ENCODE measurements around the gene ARX. TPM values are rescaled to one million over a fixed set of nuclear protein-coding genes. Genes with fewer than 3 reads are reported as not detected.

ARX gene
- not detected in 2 replicates for total RNA-seq

GRCh38 chrX:25015486-25016360 lies at the start of gene ARX:
ARX (minus strand) TSS chrX:25015965; CDS start chrX:25015737, 228 bp downstream.
- peak; percentile 67 to 77 for DNase-seq (ENCODE audit: low read depth in 2 of 2)

GRCh38 chrX:25059273-25059672 lies 43.5 kb upstream of the ARX start:
- DNase-seq (ENCODE audit: low read depth in 2 of 2), result no peak

GRCh38 chrX:25052798-25053534 lies 37.2 kb upstream of the ARX start:
- DNase-seq (ENCODE audit: low read depth in 2 of 2), result peak in 1 of 2 donors; percentile 2

- DNase-seq (ENCODE audit: low read depth in 2 of 2), result no peak
These were observed 34.2 kb upstream of the ARX start for GRCh38 chrX:25049971-25050370.

GRCh38 chrX:25049357-25049756 lies 33.6 kb upstream of the ARX start:
- peak in 1 of 2 donors; percentile 31 for DNase-seq (ENCODE audit: low read depth in 2 of 2)

DNA sequence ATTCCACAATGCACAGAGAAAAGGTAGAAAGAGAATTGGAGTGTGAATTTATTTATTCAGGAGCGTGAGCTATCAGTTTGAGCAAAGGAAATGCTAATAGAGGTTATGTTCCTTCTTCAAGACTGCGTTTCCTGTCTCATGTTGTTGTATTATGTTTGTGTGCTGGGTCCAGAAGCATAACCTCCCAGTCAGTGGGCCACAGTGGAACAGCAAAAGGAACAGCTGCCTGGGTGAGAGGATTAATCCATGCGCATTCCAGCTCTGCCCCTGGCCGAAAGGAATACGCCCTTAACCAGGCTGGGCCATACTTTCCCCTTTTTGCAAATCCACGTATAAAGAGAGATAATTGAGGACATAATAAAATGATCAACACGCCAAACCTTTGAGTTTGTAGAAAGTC lies 32.4 kb upstream of the ARX start:
- DNase-seq (ENCODE audit: low read depth in 2 of 2), result no peak

GRCh38 chrX:25043192-25043591 lies 27.4 kb upstream of the ARX start:
- no peak for DNase-seq (ENCODE audit: low read depth in 2 of 2)

DNA sequence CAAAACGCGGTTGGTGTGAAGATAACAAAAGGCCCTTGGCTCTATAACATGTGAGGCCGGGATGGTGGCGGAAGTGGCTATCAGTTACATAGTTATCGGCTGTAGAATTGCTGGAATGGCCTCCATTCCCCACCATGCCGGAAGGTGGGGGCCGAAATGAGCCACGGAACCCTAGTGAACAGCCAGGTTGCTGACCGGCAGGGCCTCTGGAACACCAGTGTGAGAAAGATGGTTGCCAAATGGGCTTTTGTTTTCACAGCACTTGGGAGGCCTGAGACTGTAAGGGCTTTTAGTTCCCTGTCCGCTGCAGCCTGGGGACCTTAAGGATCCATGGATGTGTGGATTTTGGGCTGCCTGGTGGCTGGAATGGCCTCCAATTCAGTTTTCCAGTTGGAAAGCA lies 23.3 kb upstream of the ARX start:
- no peak for DNase-seq (ENCODE audit: low read depth in 2 of 2)

DNA sequence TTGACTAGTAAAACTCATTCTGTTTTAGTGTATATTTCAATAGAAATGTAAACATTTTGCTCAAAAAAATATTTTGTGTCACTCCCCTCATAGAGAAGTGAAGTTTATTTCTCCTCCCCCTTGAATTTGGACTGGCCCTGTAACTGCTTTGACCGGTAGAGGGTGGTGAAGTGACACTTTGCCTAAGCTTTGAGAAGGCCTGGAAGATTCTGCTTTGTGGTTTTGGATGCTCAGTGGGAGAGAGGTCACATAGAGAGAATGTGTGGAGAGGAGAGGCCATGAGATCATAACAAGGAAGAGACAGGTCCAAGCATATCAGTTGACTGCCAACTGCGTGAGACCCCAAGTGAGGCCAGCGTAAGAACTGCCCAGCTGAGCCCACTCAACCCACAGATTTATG lies 19.1 kb upstream of the ARX start:
- no peak for DNase-seq (ENCODE audit: low read depth in 2 of 2)

DNA sequence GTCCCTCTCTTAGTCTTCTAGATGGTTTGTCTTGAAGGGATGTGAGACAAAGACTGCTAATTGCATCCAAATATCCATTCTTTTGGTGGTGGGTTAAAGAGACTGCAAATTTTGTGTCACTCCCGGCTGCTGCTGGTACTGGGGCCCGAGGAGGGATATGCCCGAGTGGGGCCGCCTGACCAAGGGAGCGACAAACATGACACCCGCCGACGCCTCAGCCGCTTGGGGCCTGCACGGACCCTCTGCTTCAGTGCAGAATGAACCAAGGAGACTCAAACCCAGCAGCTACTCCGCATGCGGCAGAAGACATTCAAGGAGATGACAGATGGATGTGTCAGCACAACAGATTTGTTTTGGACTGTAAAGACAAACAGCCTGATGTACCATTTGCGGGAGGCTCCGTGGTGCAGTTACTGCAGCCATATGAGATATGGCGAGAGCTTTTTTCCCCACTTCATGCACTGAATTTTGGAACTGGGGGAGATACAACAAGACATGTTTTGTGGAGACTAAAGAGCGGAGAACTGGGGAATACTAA lies 13.6 kb upstream of the ARX start:
- no peak for DNase-seq (ENCODE audit: low read depth in 2 of 2)

DNA sequence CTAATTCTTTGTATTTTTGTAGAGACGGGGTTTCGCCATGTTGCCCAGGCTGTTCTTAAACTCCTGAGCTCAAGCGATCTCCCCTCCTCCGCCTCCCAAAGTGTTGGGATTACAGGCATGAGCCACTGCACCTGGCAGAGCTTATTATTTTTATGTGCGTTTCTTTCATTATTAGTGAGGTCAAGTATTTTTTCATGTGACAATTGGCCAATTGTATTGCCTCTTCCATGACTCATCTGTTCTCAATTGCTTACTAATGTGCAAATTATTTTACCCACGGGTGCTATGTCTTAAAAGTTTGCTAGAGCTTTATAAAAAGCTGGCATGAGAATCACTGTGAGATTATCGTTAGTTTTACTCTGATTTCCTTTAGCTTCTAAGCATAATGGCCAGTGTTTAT lies 13.0 kb upstream of the ARX start:
- DNase-seq (ENCODE audit: low read depth in 2 of 2), result peak in 1 of 2 donors; percentile 28

DNA sequence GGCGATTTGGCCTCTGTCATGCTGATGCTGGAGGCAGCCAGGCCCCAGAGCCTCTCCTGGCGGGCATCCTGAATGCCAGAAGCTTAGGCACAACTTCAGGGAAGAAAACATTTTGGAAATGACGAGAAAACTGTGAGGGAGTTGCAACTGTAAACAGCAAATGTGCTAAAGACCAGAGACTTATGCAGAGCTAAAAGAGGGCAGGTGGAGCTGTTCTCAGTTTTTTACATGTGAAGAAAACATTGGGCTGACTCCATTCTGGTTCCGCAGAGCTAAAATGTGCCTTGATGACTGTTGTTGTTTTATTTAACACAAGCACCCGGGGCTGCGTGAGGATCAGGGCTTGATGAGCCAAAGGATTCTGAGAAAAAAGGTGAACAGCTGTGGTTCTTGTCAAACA lies 10.8 kb upstream of the ARX start:
- no peak for DNase-seq (ENCODE audit: low read depth in 2 of 2)

DNA sequence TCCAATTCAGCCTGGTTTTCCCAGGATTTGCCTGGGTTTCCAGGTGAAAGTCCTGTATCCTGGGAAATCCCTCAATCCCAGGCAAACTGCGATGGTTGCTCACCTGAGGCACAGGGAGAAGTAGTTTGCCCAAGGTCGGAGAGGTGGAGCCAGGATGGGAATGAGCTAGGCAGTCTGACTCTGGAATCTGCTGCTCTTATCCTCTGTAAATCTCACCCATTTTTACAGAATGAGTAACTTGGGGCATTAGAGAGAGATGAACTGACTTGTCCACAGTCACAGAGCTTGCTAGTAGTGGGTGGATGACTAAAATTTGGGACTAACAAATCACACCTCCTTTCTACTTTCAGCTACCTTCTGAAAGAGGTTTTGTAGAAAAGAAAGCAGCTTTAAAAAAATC lies 9.8 kb upstream of the ARX start:
- no peak for DNase-seq (ENCODE audit: low read depth in 2 of 2)

DNA sequence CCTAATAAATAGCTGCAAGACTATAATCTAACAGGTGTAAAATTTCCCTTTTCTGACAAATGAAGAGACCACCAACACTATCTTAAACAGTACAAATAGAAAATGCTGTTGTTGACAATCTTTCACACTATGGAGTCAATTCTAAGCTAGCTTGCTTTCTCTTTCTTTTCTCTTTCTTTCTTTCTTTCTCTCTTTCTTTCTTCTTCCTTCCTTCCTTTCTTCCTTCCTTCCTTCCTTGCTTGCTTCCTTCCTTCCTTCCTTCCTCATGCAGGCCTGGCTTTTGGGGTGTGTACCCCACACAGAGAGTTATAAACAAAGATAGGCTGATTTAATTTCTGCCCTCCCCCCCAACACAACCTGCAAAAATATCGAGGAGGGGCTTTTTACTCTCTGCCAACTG lies 8.1 kb upstream of the ARX start:
- no peak for DNase-seq (ENCODE audit: low read depth in 2 of 2)

DNA sequence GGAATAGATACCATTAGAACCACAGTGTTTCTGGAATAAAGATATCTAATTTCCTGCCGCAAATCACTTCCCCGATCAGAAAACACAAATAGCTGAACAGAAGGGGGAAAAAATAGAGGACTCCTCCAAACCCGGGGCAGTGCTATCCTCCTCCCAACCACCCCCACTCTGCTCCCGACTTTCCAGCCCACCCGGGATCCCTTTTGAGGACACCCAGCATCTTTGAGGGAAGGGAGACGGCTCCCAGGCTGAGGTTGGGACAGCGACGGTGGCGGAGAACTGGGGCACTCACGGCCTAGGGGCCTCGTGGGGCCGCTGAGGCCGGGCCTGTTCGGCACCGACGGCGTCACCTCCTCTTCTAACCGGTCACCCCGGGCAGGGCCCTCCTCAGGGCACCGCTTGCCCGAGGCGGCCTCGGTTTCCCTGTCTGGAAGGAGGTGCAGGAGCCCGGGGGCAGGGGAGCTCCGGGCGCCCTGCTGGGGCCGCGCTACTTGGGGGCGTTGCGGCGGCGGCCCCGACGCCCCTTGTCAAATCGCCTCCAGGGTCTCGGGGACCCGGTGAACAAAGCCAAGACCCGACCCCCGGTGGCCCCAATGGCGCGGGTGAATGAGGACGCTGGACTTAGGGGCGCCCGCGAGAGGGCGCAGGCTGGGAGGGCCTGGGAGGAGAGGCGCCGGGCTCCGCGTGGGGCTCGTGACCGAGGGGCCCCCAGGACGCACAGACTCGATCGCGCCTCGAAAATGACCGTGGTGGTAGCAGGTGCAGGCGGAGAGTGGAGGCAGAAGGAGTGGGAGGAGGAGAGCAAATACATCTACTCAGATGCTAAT lies 6.9 kb upstream of the ARX start:
- DNase-seq (ENCODE audit: low read depth in 2 of 2), result no peak

DNA sequence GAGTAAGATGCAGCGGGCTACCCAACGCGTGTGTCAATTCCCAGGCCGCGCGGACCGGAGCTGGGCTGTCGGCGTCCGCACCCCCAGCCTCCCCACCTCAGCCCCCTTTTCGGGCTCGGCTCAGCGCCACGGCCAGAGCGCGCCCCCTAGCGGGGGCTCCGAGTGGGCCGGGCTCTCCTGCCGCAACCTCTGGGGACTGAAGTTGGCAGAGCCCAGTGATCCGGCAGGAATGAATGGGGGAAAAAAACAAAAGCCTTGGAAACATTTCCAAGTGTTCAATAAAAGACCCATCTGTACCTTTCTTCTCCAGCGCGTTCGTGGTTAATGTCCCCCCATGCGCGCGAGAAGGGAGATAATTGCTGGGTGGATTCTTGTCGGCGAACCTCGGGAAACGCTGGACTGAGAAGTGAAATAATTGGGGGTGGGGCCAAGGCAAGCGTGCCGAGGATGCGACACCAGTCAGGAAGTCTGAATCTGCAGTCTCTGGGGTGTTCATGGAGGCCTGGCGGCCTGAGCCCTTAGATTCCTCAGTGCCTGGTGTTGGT lies 5.2 kb upstream of the ARX start:
- DNase-seq (ENCODE audit: low read depth in 2 of 2), result peak; percentile 11 to 33

GRCh38 chrX:25020391-25020904 lies 4.7 kb upstream of the ARX start:
- DNase-seq (ENCODE audit: low read depth in 2 of 2), result no peak

- no peak for DNase-seq (ENCODE audit: low read depth in 2 of 2)
These were observed 4.1 kb upstream of the ARX start for GRCh38 chrX:25019707-25020390.

GRCh38 chrX:25018682-25019081 lies 2.9 kb upstream of the ARX start:
- DNase-seq (ENCODE audit: low read depth in 2 of 2), result no peak

DNA sequence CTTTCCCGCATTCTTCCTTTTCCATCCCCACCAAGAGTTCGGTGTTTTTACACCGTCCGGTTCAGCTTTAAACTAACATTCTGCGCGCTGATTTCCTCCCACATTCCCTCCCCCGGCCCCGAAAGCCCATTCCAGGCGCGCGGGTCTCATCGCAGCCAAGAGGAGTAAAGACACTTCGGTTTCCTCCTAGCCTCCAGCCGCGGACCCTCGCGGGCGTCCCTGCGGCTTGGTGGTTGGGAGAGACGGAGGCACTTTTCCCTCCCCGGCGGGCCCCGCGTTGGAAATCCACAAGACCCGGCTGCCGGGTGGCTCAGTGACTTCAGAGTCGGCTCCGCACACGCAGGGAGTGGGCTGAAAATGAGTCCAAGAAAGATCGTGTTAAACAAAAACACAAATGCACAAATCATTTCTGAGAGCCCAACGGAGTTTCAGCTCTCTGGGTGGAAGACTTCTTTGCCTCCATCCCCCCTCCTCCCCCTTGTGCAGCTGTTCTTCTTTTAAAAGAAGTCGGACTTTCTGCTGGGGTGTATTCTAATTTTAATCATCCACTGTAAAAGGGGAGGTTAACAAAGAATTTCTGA lies 2.0 kb upstream of the ARX start:
- DNase-seq (ENCODE audit: low read depth in 2 of 2), result no peak
